DND-41 (cell line): Measurements from ENCODE around the gene PCGF5.

Experiments
- EZH2 ChIP-seq: IDR thresholded peaks from 3 replicates; pipeline ENCODE4 v1.6.1; 2012; ENCODE audit warnings: borderline replicate concordance, low read depth, mild to moderate bottlenecking, moderate library complexity, low read length, inconsistent platforms; ENCODE audit not compliant: severe bottlenecking
- TF ChIP-seq, protein P1 (sequence below): IDR thresholded peaks from 2 replicates; pipeline ENCODE4 v1.5.1; 2012; ENCODE audit warnings: borderline replicate concordance, low read length, moderate library complexity, mild to moderate bottlenecking; ENCODE audit not compliant: poor library complexity, severe bottlenecking; ENCODE audit errors: extremely low read depth

DNA sequence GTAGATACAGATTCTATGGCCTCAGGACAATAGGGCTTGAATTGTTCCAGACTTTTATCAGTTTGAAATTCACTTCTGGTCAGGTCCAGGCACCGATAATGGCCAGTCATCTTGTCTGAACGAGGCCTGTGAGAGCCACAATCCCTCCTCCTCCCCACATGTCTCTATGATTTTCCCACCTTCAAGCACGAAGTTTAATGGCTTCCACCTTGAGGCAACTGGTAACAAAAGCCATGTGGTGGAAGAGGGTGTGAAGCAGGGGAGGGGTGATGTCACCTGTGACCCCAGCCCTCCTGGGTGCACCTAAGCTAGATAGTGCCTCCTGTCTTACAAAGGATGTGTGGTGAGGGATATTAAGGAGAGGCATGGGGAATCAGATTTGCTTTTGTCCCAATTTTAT lies 89.2 kb downstream of the PCGF5 start:
- TF ChIP-seq, protein P1, sequence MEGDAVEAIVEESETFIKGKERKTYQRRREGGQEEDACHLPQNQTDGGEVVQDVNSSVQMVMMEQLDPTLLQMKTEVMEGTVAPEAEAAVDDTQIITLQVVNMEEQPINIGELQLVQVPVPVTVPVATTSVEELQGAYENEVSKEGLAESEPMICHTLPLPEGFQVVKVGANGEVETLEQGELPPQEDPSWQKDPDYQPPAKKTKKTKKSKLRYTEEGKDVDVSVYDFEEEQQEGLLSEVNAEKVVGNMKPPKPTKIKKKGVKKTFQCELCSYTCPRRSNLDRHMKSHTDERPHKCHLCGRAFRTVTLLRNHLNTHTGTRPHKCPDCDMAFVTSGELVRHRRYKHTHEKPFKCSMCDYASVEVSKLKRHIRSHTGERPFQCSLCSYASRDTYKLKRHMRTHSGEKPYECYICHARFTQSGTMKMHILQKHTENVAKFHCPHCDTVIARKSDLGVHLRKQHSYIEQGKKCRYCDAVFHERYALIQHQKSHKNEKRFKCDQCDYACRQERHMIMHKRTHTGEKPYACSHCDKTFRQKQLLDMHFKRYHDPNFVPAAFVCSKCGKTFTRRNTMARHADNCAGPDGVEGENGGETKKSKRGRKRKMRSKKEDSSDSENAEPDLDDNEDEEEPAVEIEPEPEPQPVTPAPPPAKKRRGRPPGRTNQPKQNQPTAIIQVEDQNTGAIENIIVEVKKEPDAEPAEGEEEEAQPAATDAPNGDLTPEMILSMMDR = no peak
- TF ChIP-seq EZH2 = no peak
